ENCODE data around the gene SUZ12. TPM values are rescaled to one million over a fixed set of nuclear protein-coding genes. Genes with fewer than 3 reads are reported as not detected.
"Not testable (repeated sequence)": the region's sequence is repeated elsewhere in the genome, so short reads cannot be mapped to it uniquely, and the experiment has no call there.

Gene SUZ12
- total RNA-seq, 1 experiment from 2014 or later, result 38.5 TPM

- not testable (repeated sequence) for H3K9me3 Mint-ChIP-seq; H4K5ac ChIP-seq (ENCODE audit: insufficient read length, low read depth, low read length); H3K27me3 Mint-ChIP-seq (ENCODE audit: low read depth); H3K4me1 Mint-ChIP-seq; H3K23ac ChIP-seq (ENCODE audit: insufficient read length, low read depth, low read length); H3K27ac Mint-ChIP-seq; H2BK120ac ChIP-seq (ENCODE audit: low read depth, low read length, poor library complexity, severe bottlenecking); H2BK20ac ChIP-seq (ENCODE audit: low read depth, low read length, poor library complexity, severe bottlenecking); H2BK12ac ChIP-seq (ENCODE audit: insufficient read length, low read depth, low read length); H3K18ac ChIP-seq (ENCODE audit: insufficient read length, low read depth, low read length); H3K9ac ChIP-seq (ENCODE audit: extremely low read depth, insufficient read length, low read length); H3K4me1 ChIP-seq (ENCODE audit: insufficient read depth, low read length); H3T11ph ChIP-seq (ENCODE audit: low read length); H4K20me1 ChIP-seq (ENCODE audit: control insufficient read depth, insufficient read depth, insufficient read length); H3K79me1 ChIP-seq (ENCODE audit: insufficient read depth, low read depth, low read length, poor library complexity, severe bottlenecking); H3K27ac ChIP-seq (ENCODE audit: insufficient read length, low read depth, low read length); H4K91ac ChIP-seq (ENCODE audit: insufficient read length, low read depth, low read length); H2BK5ac ChIP-seq (ENCODE audit: insufficient read length, low read length); H3K79me2 ChIP-seq (ENCODE audit: insufficient read depth, low read length); H3K23me2 ChIP-seq (ENCODE audit: insufficient read length, low read depth, low read length, poor library complexity, severe bottlenecking); H3K27me3 ChIP-seq (ENCODE audit: insufficient read depth, low read length); H2AFZ ChIP-seq (ENCODE audit: low read length); H3K4me3 Mint-ChIP-seq; H3K4me2 ChIP-seq (ENCODE audit: insufficient read depth, insufficient read length, low read length); H4K8ac ChIP-seq (replicated peaks; ENCODE audit: insufficient read length, low read depth, low read length); H3K56ac ChIP-seq (ENCODE audit: insufficient read length, low read depth, low read length); H3K4ac ChIP-seq (ENCODE audit: low read depth, low read length); H2BK15ac ChIP-seq (ENCODE audit: low read depth, low read length); H3K14ac ChIP-seq (ENCODE audit: insufficient read depth, low read length); H2AK5ac ChIP-seq (ENCODE audit: insufficient read length, low read length); H3K9me3 ChIP-seq (ENCODE audit: control insufficient read depth, low read depth, low read length)
- peaks cover 9 to 28% (median 24%) of the 10 kb centered on the region in 3 experiments; a peak in 6 of 7 replicates for H3K36me3 Mint-ChIP-seq (ENCODE audit: insufficient read depth in 1 of 3, low read depth in 3 of 3)
- DNase-seq, result peak; percentile 20
- WGBS (ENCODE audit: extremely low coverage, insufficient read length, low lambda C conversion rate), result no CpG with 5 or more reads among the region's 11 CpGs
Observed at GRCh38 chr17:32042266-32042665, 105.5 kb downstream of the SUZ12 start.

- not testable (repeated sequence) for H3K4me2 ChIP-seq (ENCODE audit: insufficient read depth, insufficient read length, low read length); H3K27ac Mint-ChIP-seq; H3K23ac ChIP-seq (ENCODE audit: insufficient read length, low read depth, low read length); H3K79me1 ChIP-seq (ENCODE audit: insufficient read depth, low read depth, low read length, poor library complexity, severe bottlenecking); H3K18ac ChIP-seq (ENCODE audit: insufficient read length, low read depth, low read length); H2BK20ac ChIP-seq (ENCODE audit: low read depth, low read length, poor library complexity, severe bottlenecking); H3K27me3 ChIP-seq (ENCODE audit: insufficient read depth, low read length); H4K5ac ChIP-seq (ENCODE audit: insufficient read length, low read depth, low read length); H3K4me3 Mint-ChIP-seq; H3K4ac ChIP-seq (ENCODE audit: low read depth, low read length); H2BK5ac ChIP-seq (ENCODE audit: insufficient read length, low read length); DNase-seq; H3K23me2 ChIP-seq (ENCODE audit: insufficient read length, low read depth, low read length, poor library complexity, severe bottlenecking); H3K56ac ChIP-seq (ENCODE audit: insufficient read length, low read depth, low read length); H3K79me2 ChIP-seq (ENCODE audit: insufficient read depth, low read length); H2BK12ac ChIP-seq (ENCODE audit: insufficient read length, low read depth, low read length); H3K27ac ChIP-seq (ENCODE audit: insufficient read length, low read depth, low read length); H2BK120ac ChIP-seq (ENCODE audit: low read depth, low read length, poor library complexity, severe bottlenecking); H4K20me1 ChIP-seq (ENCODE audit: control insufficient read depth, insufficient read depth, insufficient read length); H3K4me1 ChIP-seq (ENCODE audit: insufficient read depth, low read length); H3T11ph ChIP-seq (ENCODE audit: low read length); H3K9me3 Mint-ChIP-seq; H3K9ac ChIP-seq (ENCODE audit: extremely low read depth, insufficient read length, low read length); H2AFZ ChIP-seq (ENCODE audit: low read length); H4K91ac ChIP-seq (ENCODE audit: insufficient read length, low read depth, low read length); H3K14ac ChIP-seq (ENCODE audit: insufficient read depth, low read length); H2BK15ac ChIP-seq (ENCODE audit: low read depth, low read length); H4K8ac ChIP-seq (replicated peaks; ENCODE audit: insufficient read length, low read depth, low read length); H2AK5ac ChIP-seq (ENCODE audit: insufficient read length, low read length); H3K27me3 Mint-ChIP-seq (ENCODE audit: low read depth); H3K4me1 Mint-ChIP-seq; H3K9me3 ChIP-seq (ENCODE audit: control insufficient read depth, low read depth, low read length)
- H3K36me3 Mint-ChIP-seq (ENCODE audit: insufficient read depth in 1 of 3, low read depth in 3 of 3), result peaks cover 11 to 23% (median 16%) of the 10 kb centered on the region in 3 experiments; a peak in 6 of 7 replicates
- WGBS (ENCODE audit: extremely low coverage, insufficient read length, low lambda C conversion rate), result no CpG with 5 or more reads among the region's 3 CpGs
Observed at GRCh38 chr17:32045611-32046010, 108.8 kb downstream of the SUZ12 start.
